ENCODE measurements around the gene GGCX. TPM values are rescaled to one million over a fixed set of nuclear protein-coding genes. Genes with fewer than 3 reads are reported as not detected.

The GGCX gene
- total RNA-seq, 1 experiment from 2014 or later: 47.0 TPM

DNA sequence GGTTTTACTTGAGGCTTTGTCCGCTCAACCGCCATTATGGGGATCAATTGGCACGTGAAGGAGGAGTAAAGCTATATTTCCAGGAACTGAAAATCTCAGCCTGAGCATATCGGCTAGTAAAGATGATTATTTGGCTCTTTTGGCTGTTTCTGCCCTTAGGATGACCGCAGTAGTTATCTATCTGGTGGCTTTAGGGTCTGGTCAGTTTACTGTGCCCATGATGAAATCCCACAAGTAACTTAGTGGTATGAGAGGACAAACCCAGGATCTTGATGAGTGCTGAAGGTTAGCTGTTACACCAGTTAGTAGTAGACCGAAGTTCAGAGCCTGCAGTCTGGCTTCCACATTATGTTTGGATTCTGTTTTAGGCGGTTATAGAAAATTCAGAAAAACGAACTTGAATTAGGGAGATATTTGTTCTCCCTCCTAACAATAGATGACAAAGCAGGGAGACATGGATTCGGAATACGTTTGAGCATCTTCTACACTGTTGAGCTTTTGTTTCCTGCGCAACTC lies 21.1 kb downstream of the GGCX start:
- no peaks in the 10 kb centered on the region for H3K27me3 ChIP-seq (ENCODE audit: low read length)
- no peak overlapping the region for H2AFZ ChIP-seq (ENCODE audit: low read length)
- no peak for DNase-seq
- H3K9me3 ChIP-seq (ENCODE audit: low read length): no peaks in the 10 kb centered on the region
- peaks cover 48% of the 10 kb centered on the region for H3K79me2 ChIP-seq (ENCODE audit: low read length)
- peaks cover 35% of the 10 kb centered on the region for H3K4me1 ChIP-seq (ENCODE audit: low read length)
- no peaks in the 10 kb centered on the region for H3K9me2 ChIP-seq (replicated peaks; ENCODE audit: insufficient read depth, low read length)
- H3K4me3 ChIP-seq (ENCODE audit: low read length): peak overlapping the region; percentile 77
- peak overlapping the region; percentile 89 for H3K27ac ChIP-seq (ENCODE audit: low read length)
- peak overlapping the region; percentile 92 for H3K4me2 ChIP-seq (ENCODE audit: low read depth, low read length, poor library complexity, severe bottlenecking)
- peaks cover 52% of the 10 kb centered on the region for H3K36me3 ChIP-seq (ENCODE audit: insufficient read depth, low read length)
- H3K9ac ChIP-seq (ENCODE audit: low read length): peak overlapping the region; percentile 99
- peaks cover 36% of the 10 kb centered on the region for H4K20me1 ChIP-seq (ENCODE audit: insufficient read depth, low read depth, low read length)

DNA sequence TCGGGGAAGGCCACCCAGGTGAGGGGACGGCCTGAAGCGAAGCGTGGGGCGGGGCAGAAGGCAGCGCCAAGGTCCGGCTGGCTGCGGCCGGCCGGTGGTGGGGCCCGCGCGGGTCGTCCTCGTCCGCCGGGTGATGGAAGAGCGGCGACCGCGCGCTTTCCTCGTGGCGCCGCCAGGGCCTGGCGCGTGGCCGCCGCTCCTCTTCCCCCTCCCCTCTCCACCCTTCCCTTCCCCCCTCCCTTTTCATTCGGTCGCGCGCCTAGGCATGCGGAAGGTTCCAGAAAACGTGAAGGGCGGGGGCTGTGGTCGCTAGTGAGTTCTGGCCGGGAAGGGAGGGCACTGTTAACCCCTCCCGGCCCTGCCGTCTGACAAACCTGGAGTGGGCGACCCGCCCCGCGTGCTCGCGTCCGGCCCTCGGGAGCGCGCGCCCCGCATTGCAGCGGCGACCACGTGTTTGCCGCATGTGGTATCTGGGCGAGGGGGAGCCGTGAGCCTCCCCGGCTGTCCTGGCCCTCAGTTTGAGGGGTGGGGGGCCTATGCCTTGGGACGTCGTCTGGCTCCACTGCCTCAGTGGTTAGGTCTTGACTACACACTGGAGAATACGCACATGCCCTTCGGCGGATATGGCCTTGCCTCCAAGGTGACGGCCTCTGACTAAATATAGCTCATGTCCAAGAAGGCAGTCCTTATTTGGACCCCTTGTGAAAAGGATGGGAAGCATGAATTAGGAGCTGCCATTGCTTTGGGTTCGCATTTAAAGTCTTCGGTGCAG lies 21.7 kb downstream of the GGCX start:
- peak overlapping the region; percentile 77 for H3K4me3 ChIP-seq (ENCODE audit: low read length)
- H3K4me1 ChIP-seq (ENCODE audit: low read length): peaks cover 35% of the 10 kb centered on the region
- H3K9ac ChIP-seq (ENCODE audit: low read length): peak overlapping the region; percentile 99
- DNase-seq: peak; percentile 82
- peak overlapping the region; percentile 92 for H3K4me2 ChIP-seq (ENCODE audit: low read depth, low read length, poor library complexity, severe bottlenecking)
- H3K27me3 ChIP-seq (ENCODE audit: low read length): no peaks in the 10 kb centered on the region
- peaks cover 48% of the 10 kb centered on the region for H3K79me2 ChIP-seq (ENCODE audit: low read length)
- H3K9me3 ChIP-seq (ENCODE audit: low read length): no peaks in the 10 kb centered on the region
- H3K36me3 ChIP-seq (ENCODE audit: insufficient read depth, low read length): peaks cover 47% of the 10 kb centered on the region
- no peak overlapping the region for H2AFZ ChIP-seq (ENCODE audit: low read length)
- H4K20me1 ChIP-seq (ENCODE audit: insufficient read depth, low read depth, low read length): peaks cover 36% of the 10 kb centered on the region
- no peaks in the 10 kb centered on the region for H3K9me2 ChIP-seq (replicated peaks; ENCODE audit: insufficient read depth, low read length)
- H3K27ac ChIP-seq (ENCODE audit: low read length): peak overlapping the region; percentile 89

DNA sequence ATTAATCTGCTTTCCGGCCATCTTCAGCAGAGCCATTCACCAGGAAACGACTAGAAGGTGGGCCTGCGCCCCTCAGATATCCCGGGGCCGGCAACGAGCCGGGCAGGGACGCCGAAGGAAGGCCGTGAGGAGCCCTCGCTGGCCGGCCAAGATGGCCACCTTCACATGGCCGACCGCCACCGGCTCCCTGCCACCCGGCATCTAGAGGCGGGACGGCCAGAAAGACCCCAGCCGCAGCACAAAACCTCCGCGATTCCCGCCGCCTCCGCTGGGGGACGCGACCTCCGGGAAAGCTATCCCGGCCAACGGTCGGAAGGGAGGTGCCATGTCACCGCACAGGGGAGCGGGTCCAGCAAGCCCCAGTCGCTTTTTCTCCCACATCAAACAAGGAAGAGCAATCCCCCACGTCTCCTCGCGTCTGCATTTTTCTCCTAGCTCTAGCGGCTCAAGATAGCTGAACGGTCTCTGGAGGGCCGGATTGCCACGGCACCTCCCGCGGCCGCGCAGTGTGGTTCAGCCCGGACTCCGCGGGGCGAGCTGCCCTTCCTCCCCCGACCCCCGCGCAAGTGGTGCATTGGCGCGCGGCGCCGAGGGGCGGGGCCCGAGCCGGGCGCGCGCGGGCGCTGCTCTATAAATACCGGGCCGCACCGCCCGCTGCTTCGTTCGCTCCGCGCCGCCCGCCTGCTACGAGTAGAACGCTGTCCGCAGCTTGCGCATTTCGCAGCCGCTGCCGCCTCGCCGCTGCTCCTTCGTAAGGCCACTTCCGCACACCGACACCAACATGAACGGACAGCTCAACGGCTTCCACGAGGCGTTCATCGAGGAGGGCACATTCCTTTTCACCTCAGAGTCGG lies 22.6 kb downstream of the GGCX start, which contains the start of gene MAT2A:
Gene MAT2A, plus strand, starts transcription at position 662 of the 854 bp plus-strand sequence. Its CDS starts 120 bp downstream, at position 782.
- Histone ChIP-seq H3K79me2 (ENCODE audit: low read length) (peaks cover 48% of the 10 kb centered on the region), H3K4me1 (ENCODE audit: low read length) (peaks cover 35% of the 10 kb centered on the region), H2AFZ (ENCODE audit: low read length) (peak within 1 kb of the TSS; percentile 68; the same call in 1 of the 2 replicates), H3K27ac (ENCODE audit: low read length) (peak within 1 kb of the TSS; percentile 89), H3K9me2 (replicated peaks; ENCODE audit: insufficient read depth, low read length) (no peaks in the 10 kb centered on the region), H3K9me3 (ENCODE audit: low read length) (no peaks in the 10 kb centered on the region), H3K9ac (ENCODE audit: low read length) (peak within 1 kb of the TSS; percentile 99), H3K4me2 (ENCODE audit: low read depth, low read length, poor library complexity, severe bottlenecking) (peak within 1 kb of the TSS; percentile 92), H3K27me3 (ENCODE audit: low read length) (no peaks in the 10 kb centered on the region), H3K4me3 (ENCODE audit: low read length) (peak within 1 kb of the TSS; percentile 77), H3K36me3 (ENCODE audit: insufficient read depth, low read length) (peaks cover 44% of the 10 kb centered on the region), H4K20me1 (ENCODE audit: insufficient read depth, low read depth, low read length) (peaks cover 36% of the 10 kb centered on the region)
- DNase-seq: peak; percentile 97

DNA sequence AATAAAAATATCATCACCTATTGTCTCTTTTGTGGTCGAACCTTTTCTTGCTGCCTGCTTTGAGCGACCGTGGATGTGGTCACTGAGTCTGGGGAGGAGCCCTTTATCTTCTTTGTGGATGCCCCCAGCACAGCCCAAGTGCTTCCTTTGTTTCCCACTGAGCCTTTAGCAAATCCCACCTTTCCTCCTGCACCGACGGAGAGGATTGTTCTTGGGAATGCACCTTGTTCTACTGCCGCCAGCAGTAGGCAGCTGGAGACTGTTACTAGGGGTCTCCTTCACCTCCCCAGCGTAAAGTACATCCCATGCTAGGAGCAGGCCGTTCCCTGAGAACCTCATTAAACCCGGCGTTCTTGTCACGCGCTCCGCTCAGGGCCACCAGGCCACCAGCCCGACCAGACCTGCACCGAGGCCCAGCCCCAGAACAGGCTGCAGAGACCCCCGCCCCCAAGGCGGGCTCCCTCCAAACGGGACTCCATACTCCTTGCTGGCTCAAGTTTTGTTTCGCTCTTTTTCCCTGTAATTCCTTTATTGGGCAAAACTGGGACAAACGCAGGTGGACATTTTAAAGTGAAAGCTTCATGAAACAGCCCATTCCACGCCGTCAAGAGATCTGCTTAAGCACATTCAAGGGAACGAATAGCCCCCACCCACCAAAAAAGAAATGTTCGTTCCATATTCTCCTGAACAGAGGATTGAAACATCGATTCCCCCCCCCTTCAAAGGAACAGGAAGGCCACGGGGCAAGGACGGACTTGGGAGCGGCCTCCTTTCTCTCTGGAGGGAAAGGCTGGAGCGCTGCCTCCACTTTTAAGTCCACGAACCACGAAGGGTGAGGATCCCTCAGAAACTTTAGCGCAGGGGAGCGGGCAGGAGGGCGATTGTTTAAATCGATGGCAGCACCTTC lies 23.4 kb downstream of the GGCX start:
- Histone ChIP-seq H3K4me1 (ENCODE audit: low read length) (peaks cover 35% of the 10 kb centered on the region), H3K36me3 (ENCODE audit: insufficient read depth, low read length) (peaks cover 38% of the 10 kb centered on the region), H4K20me1 (ENCODE audit: insufficient read depth, low read depth, low read length) (peaks cover 35% of the 10 kb centered on the region), H3K27me3 (ENCODE audit: low read length) (no peaks in the 10 kb centered on the region), H3K9ac (ENCODE audit: low read length) (peak overlapping the region; percentile 99), H2AFZ (ENCODE audit: low read length) (peak overlapping the region; percentile 2; the same call in 1 of the 2 replicates), H3K79me2 (ENCODE audit: low read length) (peaks cover 48% of the 10 kb centered on the region), H3K27ac (ENCODE audit: low read length) (peak overlapping the region; percentile 89), H3K9me2 (replicated peaks; ENCODE audit: insufficient read depth, low read length) (no peaks in the 10 kb centered on the region), H3K4me2 (ENCODE audit: low read depth, low read length, poor library complexity, severe bottlenecking) (peak overlapping the region; percentile 92), H3K4me3 (ENCODE audit: low read length) (peak overlapping the region; percentile 77), H3K9me3 (ENCODE audit: low read length) (no peaks in the 10 kb centered on the region)
- DNase-seq: peak; percentile 86

DNA sequence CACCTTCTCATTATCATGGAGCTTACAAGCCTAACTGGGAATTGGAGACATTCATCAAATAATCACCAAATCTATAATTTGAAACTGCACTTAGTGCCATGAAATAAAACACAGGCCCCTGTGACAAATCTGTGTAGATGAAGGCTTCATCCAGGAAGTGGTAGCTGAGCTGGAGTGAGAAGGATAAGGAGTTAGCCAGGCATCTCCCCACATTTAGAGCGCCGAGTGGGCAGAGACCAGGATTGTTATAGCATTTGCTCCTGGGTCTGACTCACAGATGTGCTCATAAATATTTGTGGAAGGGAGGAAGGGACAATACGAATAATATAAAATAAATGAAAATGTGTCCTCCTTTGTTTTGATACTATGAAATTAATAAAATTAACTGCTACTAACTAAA lies 24.8 kb downstream of the GGCX start:
- Histone ChIP-seq H3K4me2 (ENCODE audit: low read depth, low read length, poor library complexity, severe bottlenecking) (no peak overlapping the region), H3K9ac (ENCODE audit: low read length) (no peak overlapping the region), H3K4me1 (ENCODE audit: low read length) (peaks cover 27% of the 10 kb centered on the region), H3K4me3 (ENCODE audit: low read length) (no peak overlapping the region), H4K20me1 (ENCODE audit: insufficient read depth, low read depth, low read length) (peaks cover 21% of the 10 kb centered on the region), H3K27ac (ENCODE audit: low read length) (no peak overlapping the region), H3K9me2 (replicated peaks; ENCODE audit: insufficient read depth, low read length) (no peaks in the 10 kb centered on the region), H3K9me3 (ENCODE audit: low read length) (no peaks in the 10 kb centered on the region), H3K36me3 (ENCODE audit: insufficient read depth, low read length) (peaks cover 25% of the 10 kb centered on the region), H2AFZ (ENCODE audit: low read length) (no peak overlapping the region), H3K79me2 (ENCODE audit: low read length) (peaks cover 35% of the 10 kb centered on the region), H3K27me3 (ENCODE audit: low read length) (no peaks in the 10 kb centered on the region)
- no peak for DNase-seq

DNA sequence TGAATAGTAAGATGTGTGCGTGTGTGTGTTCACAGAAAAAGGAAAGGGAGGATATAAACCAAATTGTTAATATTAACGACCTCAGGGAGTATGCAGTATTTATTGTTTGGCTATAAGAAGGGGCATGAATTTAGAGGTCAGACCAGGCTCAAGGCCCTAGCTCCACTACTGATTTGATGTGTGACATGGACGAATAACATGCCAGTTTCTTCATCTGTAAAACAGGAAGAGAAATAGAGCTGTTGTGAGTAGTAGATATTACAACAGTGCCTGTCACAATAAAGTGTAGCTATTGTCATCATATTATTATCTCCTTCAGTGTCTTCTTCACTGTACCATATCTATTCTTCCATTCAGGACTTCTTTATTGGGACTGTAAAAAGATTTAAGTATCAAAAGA lies 26.4 kb downstream of the GGCX start:
- Histone ChIP-seq H3K9me3 (ENCODE audit: low read length) (no peaks in the 10 kb centered on the region), H3K4me2 (ENCODE audit: low read depth, low read length, poor library complexity, severe bottlenecking) (no peak overlapping the region), H3K27ac (ENCODE audit: low read length) (no peak overlapping the region), H2AFZ (ENCODE audit: low read length) (no peak overlapping the region), H3K36me3 (ENCODE audit: insufficient read depth, low read length) (peaks cover 9% of the 10 kb centered on the region), H4K20me1 (ENCODE audit: insufficient read depth, low read depth, low read length) (peaks cover 5% of the 10 kb centered on the region), H3K4me3 (ENCODE audit: low read length) (no peak overlapping the region), H3K4me1 (ENCODE audit: low read length) (peaks cover 12% of the 10 kb centered on the region), H3K79me2 (ENCODE audit: low read length) (peaks cover 19% of the 10 kb centered on the region), H3K27me3 (ENCODE audit: low read length) (no peaks in the 10 kb centered on the region), H3K9me2 (replicated peaks; ENCODE audit: insufficient read depth, low read length) (no peaks in the 10 kb centered on the region), H3K9ac (ENCODE audit: low read length) (no peak overlapping the region)
- DNase-seq: no peak

DNA sequence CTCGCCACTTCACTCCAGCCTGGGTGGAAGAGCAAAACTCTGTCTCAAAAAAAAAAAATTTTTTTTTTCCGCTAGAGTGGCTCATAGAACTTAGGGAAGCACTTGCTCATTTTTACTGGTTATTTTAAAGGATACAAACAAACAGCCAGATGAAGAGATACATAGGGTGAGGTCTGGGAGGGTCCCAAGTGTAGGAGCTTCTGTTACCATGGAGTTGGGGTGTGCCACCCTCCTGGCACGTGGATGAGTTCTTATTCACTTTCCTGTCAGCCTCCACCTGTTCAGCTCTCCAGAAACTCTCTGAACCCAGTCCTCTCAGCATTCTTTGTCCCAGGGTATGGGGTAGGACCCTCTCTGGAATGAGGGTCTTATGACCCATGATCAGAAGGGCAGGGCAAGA lies 27.2 kb downstream of the GGCX start:
- Histone ChIP-seq H3K4me1 (ENCODE audit: low read length) (peaks cover 12% of the 10 kb centered on the region), H3K4me3 (ENCODE audit: low read length) (no peak overlapping the region), H3K27ac (ENCODE audit: low read length) (no peak overlapping the region), H2AFZ (ENCODE audit: low read length) (no peak overlapping the region), H3K9me2 (replicated peaks; ENCODE audit: insufficient read depth, low read length) (no peaks in the 10 kb centered on the region), H3K36me3 (ENCODE audit: insufficient read depth, low read length) (peaks cover under 1% of the 10 kb centered on the region), H3K27me3 (ENCODE audit: low read length) (no peaks in the 10 kb centered on the region), H3K9ac (ENCODE audit: low read length) (no peak overlapping the region), H3K79me2 (ENCODE audit: low read length) (peaks cover 12% of the 10 kb centered on the region), H4K20me1 (ENCODE audit: insufficient read depth, low read depth, low read length) (no peaks in the 10 kb centered on the region; the same call in 1 of the 2 replicates), H3K4me2 (ENCODE audit: low read depth, low read length, poor library complexity, severe bottlenecking) (no peak overlapping the region), H3K9me3 (ENCODE audit: low read length) (no peaks in the 10 kb centered on the region)
- no peak for DNase-seq
